Posterior cingulate gyrus (tissue), 11 donors: ENCODE measurements around the gene CAPN2.
A peak's percentile ranks its signal among the peaks of the same experiment; 100 is the strongest.
"Not testable (repeated sequence)": the region's sequence is repeated elsewhere in the genome, so short reads cannot be mapped to it uniquely, and the experiment has no call there.

Experiments
- DNase-seq, 10 donors: peaks; one replicate each; pipeline versions ENCODE4 v3.0.0 to v3.0.0-alpha.2; 2020 to 2021; ENCODE audit warnings: mixed read lengths in 3 of 10
- intact Hi-C: fragments of 100-400 bp; cut with DNase I; formaldehyde crosslinking; loops from one replicate; pipeline ENCODE4 v1.15.1; 2023

Gene CAPN2

GRCh38 chr1:223775054-223775453 is 62.7 kb downstream of the CAPN2 start:
- intact Hi-C loops: no loop called here
- DNase-seq: peak in 1 of 10 donors; percentile 5

GRCh38 chr1:223775711-223776074 is 63.4 kb downstream of the CAPN2 start:
- intact Hi-C loops: no loop called here

GRCh38 chr1:223776075-223776814 is 63.9 kb downstream of the CAPN2 start:
- DNase-seq: peak in 1 of 10 donors; percentile 20
- intact Hi-C loops: no loop called here

More at GRCh38 chr1:223775711-223776074, 63.4 kb downstream of the CAPN2 start:
- peak in 1 of 10 donors; percentile 5 for DNase-seq

GRCh38 chr1:223776826-223777454 is 64.6 kb downstream of the CAPN2 start:
- intact Hi-C loops: no loop called here
- DNase-seq: no peak

- intact Hi-C loops: no loop called here
- no peak for DNase-seq
These were observed 68.0 kb downstream of the CAPN2 start for GRCh38 chr1:223780318-223780717.

- intact Hi-C loops: no loop called here
- no peak for DNase-seq
These were observed 68.6 kb downstream of the CAPN2 start for GRCh38 chr1:223780949-223781348.

GRCh38 chr1:223783676-223784075 is 71.3 kb downstream of the CAPN2 start:
- intact Hi-C loops: no loop called here

GRCh38 chr1:223784541-223784940 is 72.2 kb downstream of the CAPN2 start:
- intact Hi-C loops: no loop called here
- no peak for DNase-seq

More at GRCh38 chr1:223783676-223784075, 71.3 kb downstream of the CAPN2 start:
- DNase-seq: no peak

GRCh38 chr1:223785808-223786207 is 73.5 kb downstream of the CAPN2 start:
- intact Hi-C loops: no loop called here
- no peak for DNase-seq

- intact Hi-C loops: no loop called here
- DNase-seq: no peak
These were observed 76.5 kb downstream of the CAPN2 start for GRCh38 chr1:223788746-223789415.

- intact Hi-C loops: no loop called here
- no peak for DNase-seq
These were observed 79.7 kb downstream of the CAPN2 start for GRCh38 chr1:223792046-223792445.

GRCh38 chr1:223793716-223794115 is 81.4 kb downstream of the CAPN2 start:
- DNase-seq: no peak
- intact Hi-C loops: no loop called here

GRCh38 chr1:223794136-223794880 is 82.0 kb downstream of the CAPN2 start:
- intact Hi-C loops: no loop called here
- no peak for DNase-seq

GRCh38 chr1:223796210-223796609 is 83.9 kb downstream of the CAPN2 start:
- intact Hi-C loops: no loop called here
- DNase-seq: no peak

- DNase-seq: peak in 3 of 10 donors; percentile 12 to 47 (median 38)
These were observed 89.7 kb downstream of the CAPN2 start for GRCh38 chr1:223802032-223802431.

GRCh38 chr1:223802602-223803001 is 90.3 kb downstream of the CAPN2 start:
- peak in 1 of 10 donors; percentile 27 for DNase-seq
- intact Hi-C loops: loop anchor here (2.0 kb wide), 1 partner anchor 46 kb away; no protein-coding TSS in a partner anchor

More at GRCh38 chr1:223802032-223802431, 89.7 kb downstream of the CAPN2 start:
- intact Hi-C loops: loop anchor here (2.0 kb wide), 1 partner anchor 45 kb away; no protein-coding TSS in a partner anchor

- intact Hi-C loops: loop anchor here (2.0 kb wide), 1 partner anchor 46 kb away; no protein-coding TSS in a partner anchor
- no peak for DNase-seq
These were observed 90.9 kb downstream of the CAPN2 start for GRCh38 chr1:223803211-223803610.

- DNase-seq: not testable (repeated sequence)
- intact Hi-C loops: loop anchor here (5.0 kb wide), 3 partner anchors 37 to 522 kb away; partner anchors contain the start of genes NVL and TP53BP2
These were observed 97.6 kb downstream of the CAPN2 start for GRCh38 chr1:223809905-223810304.

- DNase-seq: no peak
- intact Hi-C loops: loop anchor here (5.0 kb wide), 3 partner anchors 37 to 522 kb away; partner anchors contain the start of genes NVL and TP53BP2
These were observed 98.2 kb downstream of the CAPN2 start for GRCh38 chr1:223810586-223810985.

- no peak for DNase-seq
- intact Hi-C loops: loop anchor here (5.0 kb wide), 3 partner anchors 36 to 521 kb away; partner anchors contain the start of genes NVL and TP53BP2
These were observed 99.3 kb downstream of the CAPN2 start for GRCh38 chr1:223811634-223812101.
